Measurements from ENCODE around the gene CTDSPL.
"Not testable (repeated sequence)": the region's sequence is repeated elsewhere in the genome, so short reads cannot be mapped to it uniquely, and the experiment has no call there.

The CTDSPL gene, protein sequence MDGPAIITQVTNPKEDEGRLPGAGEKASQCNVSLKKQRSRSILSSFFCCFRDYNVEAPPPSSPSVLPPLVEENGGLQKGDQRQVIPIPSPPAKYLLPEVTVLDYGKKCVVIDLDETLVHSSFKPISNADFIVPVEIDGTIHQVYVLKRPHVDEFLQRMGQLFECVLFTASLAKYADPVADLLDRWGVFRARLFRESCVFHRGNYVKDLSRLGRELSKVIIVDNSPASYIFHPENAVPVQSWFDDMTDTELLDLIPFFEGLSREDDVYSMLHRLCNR

GRCh38 chr3:37861620-37862041 lies at the start of gene CTDSPL:
CTDSPL (plus strand) TSS chr3:37861880; CDS start chr3:37862200, 320 bp downstream.
- no peak for DNase-seq

DNA sequence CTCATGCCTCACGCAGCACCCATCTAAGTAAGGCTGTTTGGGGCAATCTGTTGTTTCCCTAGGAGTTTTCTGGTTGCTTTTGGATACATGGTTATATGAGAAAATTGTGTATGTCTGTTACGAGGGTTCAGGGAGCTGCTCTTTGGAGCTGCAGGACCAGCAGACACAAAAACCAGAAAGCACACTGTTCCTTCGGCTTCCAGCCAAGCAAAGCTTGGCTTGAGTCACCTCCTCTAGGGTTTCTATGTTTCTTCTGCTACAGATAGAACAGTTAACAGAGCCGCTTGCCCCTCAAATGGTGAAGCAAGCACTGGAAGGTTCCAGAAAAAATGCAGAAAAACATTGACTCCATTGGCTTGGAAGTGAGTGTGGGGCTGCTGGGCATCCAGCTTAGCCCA lies 49.2 kb upstream of the CTDSPL start:
- no peak for DNase-seq

DNA sequence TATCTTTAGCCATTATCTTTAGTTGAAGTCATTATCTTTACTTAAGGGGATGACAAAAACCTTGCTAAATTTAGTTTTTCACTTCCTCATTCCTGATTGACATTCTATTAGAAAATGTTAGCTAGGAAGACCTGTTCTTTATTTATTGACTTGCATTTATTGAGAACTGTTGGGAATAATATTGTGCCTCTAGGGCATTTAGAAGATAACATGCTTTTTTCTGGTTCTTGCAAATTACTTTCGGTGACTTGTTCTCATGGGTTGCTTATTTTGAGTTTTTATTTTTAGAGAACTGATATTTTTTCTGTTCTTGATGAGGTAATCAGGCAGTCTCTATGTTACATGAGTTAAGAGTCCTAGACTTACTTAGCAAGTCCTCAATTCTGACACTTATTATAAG lies 48.3 kb upstream of the CTDSPL start:
- no peak for DNase-seq

GRCh38 chr3:37814547-37814946 lies 47.1 kb upstream of the CTDSPL start:
- no peak for DNase-seq

GRCh38 chr3:37815156-37815555 lies 46.5 kb upstream of the CTDSPL start:
- DNase-seq, result not testable (repeated sequence)

GRCh38 chr3:37816271-37816670 lies 45.4 kb upstream of the CTDSPL start:
- DNase-seq, result no peak

GRCh38 chr3:37819591-37819990 lies 42.1 kb upstream of the CTDSPL start:
- no peak for DNase-seq

- DNase-seq, result no peak
Observed at GRCh38 chr3:37820286-37820685, 41.4 kb upstream of the CTDSPL start.

DNA sequence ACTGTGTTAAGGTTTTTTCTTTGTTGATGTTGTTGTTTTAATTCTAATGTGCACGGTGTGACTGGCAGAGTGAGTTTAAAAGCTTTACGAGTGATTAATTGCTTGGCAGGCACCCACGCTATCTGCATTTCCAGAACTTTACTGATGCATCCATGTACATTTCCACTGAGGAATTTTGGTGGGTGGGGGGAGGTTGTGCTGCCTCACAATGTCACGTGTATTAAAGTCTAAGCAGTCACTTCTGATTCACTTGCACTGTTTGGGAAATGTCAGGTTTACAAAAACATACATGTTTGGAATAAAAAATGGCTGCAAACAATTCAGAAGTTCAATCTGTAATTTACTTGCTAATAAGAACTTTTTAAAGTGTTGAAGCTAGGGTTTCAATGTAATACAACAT lies 38.5 kb upstream of the CTDSPL start:
- DNase-seq, result no peak

- DNase-seq, result no peak
Observed at GRCh38 chr3:37824090-37824953, 37.4 kb upstream of the CTDSPL start.

DNA sequence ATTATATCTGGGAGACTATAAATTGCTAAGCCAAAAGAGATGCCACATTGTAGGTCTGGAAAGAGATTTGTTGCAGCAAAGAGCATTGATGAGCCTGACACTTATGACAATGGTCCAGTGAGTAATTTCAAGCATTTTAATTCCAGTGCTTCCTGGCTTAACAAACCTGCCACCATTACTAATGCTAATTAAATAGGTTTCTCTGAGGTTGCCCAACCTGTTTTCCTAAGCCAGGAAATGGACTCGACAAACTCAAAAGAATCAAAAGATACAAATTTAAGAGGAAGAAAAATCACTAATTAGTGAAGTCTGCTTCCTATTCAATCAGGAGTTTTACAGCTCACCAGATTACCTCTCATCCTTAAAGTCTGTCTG lies 36.7 kb upstream of the CTDSPL start:
- DNase-seq, result no peak

- DNase-seq, result no peak
Observed at GRCh38 chr3:37825744-37826400, 35.8 kb upstream of the CTDSPL start.

GRCh38 chr3:37826502-37826901 lies 35.2 kb upstream of the CTDSPL start:
- DNase-seq, result no peak

DNA sequence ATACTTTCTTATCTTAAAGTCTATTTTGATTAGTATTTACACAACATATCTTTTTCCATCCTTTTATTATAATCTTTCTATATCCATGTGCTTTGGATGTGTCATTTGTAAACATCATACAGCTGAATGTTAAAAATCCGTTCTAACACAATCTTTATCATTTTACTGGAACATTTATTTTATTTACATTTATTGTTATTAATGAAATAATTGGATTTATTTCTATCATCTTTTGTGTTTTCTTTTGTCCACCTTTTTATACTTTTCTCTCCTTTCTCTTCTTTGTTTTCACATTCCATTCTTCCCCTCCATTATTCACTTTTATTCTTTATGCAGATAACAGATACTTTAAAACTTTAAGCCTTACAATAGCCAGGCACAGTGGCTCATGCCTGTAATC lies 34.7 kb upstream of the CTDSPL start:
- DNase-seq, result no peak

DNA sequence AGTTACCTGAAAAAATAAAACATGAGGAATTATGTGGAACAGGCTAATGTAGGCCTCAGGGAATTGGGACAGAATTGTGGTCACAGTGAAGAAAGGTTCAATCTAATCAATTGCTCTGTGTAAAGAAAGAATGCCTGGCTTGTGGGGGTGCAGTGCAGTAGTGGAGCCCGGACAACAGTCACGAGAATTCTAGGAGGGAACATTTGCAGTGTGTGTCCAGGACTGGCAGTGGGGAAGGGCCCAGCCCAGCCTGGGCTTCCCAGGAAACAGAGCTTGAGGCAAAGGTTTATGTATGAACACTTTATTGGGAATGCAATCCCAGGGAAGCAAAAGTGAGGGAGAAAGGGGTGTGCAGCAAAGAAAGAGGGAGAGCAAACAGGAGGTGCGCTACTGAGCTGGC lies 29.2 kb upstream of the CTDSPL start:
- DNase-seq, result no peak

DNA sequence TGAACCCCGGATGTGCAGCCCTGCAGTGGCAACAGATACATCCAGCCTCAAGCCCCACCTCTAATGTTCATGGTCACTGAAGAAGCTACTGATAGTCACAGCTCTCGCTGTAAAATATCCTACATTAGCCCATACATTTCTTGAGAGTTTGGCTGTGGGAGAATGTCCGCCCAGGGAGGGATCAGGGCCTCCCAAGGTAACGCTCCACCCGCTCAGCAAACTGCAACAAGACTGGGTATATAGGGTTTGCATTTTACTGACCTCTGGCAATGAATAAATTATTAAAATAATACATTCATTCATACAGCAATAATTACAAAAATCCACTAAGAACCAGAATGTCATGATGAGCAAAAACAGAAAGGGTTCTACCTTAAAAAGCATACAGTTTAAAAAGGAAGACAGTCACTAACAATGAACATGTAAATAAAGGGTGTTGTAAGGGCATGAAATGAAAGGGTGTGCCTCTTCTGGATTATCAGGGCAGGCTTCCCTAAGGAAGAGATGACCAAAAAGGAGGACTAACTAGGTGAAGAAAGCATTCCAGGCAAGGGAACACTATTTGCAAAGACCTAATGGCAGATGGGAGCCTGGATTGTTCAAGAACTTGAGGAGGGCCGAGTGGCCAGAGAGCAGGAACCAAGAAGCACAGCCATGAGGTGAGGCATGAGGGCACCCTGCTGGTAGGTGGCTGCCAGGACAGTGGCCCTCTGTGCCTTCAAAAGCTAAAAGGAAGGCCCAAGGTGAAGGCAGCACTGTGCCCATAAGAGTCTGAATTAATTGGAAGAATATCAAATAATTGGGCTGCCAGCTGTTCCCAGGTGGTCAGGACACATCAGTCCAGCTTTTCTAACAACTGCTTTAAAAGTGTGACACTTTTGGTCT lies 28.1 kb upstream of the CTDSPL start:
- DNase-seq, result no peak

DNA sequence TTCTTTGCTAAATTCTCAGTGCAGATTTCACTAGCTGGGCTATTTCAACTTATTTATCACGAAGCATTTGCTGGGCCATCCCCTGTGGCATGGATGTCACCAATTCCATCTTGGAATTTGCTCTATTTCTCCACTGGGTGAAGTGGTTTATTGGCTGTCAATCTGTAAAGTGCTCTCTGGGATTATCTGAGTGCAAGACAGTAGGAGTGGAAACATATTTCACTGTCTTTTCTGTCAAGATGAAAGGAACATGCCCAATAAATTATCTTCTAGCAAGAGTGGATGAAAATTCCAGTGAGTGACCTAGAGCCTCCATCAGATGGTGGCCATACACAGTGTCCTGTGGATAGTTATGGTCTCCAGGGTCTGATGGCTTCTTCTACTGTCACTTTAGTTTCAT lies 25.1 kb upstream of the CTDSPL start:
- no peak for DNase-seq

GRCh38 chr3:37847689-37848088 lies 14.0 kb upstream of the CTDSPL start:
- no peak for DNase-seq

DNA sequence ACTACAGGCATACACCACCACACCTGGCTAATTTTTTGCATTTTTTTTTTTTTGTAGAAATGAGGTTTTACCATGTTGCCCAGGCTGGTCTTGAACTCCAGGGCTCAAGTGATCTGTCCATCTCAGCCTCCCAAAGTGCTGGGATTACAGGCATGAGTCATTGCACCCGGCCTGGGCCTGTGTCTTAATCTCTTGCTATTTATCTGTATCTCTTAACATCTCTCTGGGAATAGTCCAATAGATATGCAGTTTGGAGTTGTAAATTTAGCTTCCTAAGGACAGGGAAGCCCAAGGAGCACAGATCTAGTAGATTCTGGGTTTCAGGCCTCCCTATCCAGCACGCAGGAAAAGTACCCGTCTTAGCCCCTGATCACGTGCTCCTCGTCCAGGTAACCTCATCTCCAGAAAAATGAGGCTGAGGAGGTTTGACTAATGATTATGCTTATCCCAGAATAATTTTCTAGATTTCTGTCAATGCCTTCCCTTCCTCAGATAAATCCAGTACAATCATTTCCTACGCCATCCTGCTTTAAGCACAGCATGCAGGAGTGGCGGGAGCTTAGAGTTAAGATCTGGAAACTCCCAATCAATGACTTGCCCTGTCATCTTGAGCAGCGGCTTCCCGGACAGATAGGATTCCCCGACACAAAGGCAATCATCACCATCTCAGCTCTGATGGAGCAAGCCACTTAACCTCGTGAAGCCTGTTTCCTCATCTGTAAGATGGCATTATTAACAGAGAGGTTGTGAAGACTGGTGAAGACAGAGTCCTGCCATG lies 12.3 kb upstream of the CTDSPL start:
- DNase-seq, result no peak

GRCh38 chr3:37852097-37852496 lies 9.6 kb upstream of the CTDSPL start:
- no peak for DNase-seq

DNA sequence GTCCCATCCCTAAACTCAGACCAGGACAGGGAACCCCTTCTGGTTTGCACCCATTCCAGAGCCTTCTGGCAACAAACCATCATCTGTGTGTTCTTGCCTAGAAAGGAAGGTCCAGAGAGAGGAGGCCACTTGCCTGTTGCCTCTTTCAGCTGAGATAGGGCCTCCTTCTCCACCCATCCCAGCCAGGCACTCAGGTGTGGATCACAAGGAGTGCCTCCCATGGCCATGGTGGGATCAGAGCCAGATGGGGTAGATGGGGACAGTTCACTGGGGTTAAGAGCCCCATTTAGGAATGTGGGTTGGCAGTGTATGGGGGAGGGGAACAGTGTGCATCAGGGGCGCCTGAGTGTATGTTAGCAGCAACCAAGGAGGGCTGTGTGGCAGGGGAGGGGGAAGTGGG lies 8.9 kb upstream of the CTDSPL start:
- no peak for DNase-seq
